ENCODE results near the gene DXO.

Gene DXO

DNA sequence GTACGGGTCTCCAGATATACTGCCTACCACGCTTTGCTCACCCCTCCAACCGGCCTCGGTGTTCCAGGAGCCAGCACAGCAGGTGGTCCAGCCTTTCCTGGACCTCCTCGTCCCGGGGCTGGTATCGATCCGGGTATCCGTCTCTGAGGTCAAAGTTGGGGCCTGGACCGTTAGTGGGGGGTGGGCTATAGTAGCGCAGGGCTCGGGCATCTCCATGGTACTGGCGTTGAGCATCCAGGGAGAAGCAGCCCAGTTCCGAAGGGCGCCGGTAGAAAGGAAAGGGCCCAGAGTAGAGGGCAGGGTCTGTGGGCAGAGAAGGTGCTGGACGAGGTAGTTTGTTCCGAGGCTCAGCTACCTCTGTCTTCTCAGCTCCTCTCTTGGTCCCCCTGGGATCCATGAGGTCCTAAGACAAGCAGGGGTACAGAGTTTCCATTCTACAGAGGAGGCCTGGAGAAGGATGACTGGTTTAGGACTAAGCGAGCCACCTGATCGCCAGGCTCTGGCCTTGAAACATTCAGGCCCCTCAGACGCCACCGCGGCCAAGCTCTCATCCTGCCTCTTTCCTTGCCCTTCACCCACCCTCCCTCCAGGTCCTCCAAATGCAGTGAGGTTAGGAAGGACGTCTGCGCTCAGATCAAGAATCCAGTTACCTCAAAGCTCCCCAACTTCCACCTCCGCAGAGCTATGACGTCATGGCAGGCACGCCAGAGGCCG is 502 bp downstream of the DXO start:
- TF ChIP-seq, protein P1, sequence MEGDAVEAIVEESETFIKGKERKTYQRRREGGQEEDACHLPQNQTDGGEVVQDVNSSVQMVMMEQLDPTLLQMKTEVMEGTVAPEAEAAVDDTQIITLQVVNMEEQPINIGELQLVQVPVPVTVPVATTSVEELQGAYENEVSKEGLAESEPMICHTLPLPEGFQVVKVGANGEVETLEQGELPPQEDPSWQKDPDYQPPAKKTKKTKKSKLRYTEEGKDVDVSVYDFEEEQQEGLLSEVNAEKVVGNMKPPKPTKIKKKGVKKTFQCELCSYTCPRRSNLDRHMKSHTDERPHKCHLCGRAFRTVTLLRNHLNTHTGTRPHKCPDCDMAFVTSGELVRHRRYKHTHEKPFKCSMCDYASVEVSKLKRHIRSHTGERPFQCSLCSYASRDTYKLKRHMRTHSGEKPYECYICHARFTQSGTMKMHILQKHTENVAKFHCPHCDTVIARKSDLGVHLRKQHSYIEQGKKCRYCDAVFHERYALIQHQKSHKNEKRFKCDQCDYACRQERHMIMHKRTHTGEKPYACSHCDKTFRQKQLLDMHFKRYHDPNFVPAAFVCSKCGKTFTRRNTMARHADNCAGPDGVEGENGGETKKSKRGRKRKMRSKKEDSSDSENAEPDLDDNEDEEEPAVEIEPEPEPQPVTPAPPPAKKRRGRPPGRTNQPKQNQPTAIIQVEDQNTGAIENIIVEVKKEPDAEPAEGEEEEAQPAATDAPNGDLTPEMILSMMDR (IDR thresholded peaks at IDR 0.05; ENCODE audit: low read depth, low read length, missing control alignments), result no peak

DNA sequence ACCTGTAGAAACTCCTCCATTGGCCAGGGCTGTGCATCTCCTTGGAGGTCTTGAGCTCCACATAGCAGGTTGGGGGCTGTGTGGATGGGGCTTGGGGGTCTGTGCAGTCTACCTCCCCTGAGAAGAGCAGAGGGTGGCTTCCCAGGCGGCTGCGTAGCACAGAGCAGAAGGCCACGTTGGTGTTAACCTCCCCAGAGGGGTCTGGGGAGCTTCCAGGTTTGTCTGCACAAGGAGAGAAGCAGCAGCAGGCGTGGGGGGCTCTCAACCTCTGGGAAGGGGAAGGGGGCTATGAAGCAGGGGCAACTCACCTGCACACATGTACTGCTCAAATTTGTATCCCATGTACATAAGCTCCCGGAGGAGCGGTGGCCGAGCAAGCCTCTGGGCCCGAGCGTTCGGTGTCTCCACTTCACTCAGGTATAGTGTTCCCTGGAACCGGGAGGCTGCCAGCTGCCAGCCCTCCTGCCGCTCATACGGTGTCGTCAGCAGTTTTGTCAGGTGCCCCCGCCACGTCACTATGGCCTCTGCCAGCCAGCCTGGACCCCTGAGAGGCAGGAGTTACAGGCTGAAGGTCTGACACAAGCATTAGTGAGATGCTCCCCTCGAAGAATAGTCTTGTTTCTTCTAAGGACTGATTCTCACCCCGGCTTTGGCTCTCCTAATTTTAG is 1.2 kb downstream of the DXO start:
- H3K4me3 ChIP-seq (replicated peaks; ENCODE audit: low read depth, low read length), result peak overlapping the region; percentile 75
- TF ChIP-seq, protein P1 (IDR thresholded peaks at IDR 0.05; ENCODE audit: low read depth, low read length, missing control alignments), result no peak
- no peak for DNase-seq (ENCODE audit: extremely low read depth, low read depth)

More for the DNA sequence above, 502 bp downstream of the DXO start:
- no peak for DNase-seq (ENCODE audit: extremely low read depth, low read depth)
- H3K4me3 ChIP-seq (replicated peaks; ENCODE audit: low read depth, low read length), result peak overlapping the region; percentile 75

DNA sequence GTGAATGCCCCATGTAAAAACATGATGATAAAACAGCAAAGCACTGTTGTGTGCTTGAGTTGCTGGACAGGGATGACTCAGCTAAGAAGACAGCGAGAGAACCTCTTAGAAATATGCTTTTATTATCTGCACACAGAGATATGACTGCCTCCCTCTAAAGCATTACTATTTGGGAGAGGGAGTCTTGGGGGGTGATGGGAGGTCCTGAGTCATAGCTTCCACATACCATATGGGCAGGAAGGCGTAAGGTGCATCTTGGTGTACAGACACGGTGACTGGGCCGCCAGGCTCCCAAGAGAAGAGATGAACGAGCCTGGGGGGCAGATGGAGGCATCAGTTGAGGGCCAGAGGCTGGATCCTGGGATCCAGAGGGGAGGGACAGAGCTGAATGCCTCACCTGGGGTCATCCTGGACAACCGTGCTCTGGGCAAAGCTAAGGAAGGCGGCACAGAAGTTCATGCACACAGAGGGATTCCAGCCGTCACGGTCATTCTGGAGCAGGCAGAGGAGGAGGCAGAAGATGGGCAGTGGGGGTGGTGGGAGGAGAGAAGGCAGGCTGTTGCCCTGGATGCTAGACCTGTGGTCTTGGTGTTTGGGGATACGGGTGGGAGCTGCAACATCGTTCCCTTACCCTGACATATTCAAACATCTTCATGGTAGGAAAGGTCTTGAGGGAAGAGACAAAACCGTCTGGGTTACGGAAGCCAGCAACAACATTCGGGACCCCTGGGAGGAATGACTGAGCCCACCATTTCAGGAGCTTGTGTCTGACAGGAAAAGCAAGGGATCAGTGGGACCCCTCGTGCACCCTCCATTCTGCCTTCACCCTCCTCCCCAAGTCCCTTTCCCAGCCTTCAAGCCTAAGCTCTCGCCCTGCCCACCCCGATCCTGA is 2.0 kb downstream of the DXO start:
- peak overlapping the region; percentile 75 for H3K4me3 ChIP-seq (replicated peaks; ENCODE audit: low read depth, low read length)

DNA sequence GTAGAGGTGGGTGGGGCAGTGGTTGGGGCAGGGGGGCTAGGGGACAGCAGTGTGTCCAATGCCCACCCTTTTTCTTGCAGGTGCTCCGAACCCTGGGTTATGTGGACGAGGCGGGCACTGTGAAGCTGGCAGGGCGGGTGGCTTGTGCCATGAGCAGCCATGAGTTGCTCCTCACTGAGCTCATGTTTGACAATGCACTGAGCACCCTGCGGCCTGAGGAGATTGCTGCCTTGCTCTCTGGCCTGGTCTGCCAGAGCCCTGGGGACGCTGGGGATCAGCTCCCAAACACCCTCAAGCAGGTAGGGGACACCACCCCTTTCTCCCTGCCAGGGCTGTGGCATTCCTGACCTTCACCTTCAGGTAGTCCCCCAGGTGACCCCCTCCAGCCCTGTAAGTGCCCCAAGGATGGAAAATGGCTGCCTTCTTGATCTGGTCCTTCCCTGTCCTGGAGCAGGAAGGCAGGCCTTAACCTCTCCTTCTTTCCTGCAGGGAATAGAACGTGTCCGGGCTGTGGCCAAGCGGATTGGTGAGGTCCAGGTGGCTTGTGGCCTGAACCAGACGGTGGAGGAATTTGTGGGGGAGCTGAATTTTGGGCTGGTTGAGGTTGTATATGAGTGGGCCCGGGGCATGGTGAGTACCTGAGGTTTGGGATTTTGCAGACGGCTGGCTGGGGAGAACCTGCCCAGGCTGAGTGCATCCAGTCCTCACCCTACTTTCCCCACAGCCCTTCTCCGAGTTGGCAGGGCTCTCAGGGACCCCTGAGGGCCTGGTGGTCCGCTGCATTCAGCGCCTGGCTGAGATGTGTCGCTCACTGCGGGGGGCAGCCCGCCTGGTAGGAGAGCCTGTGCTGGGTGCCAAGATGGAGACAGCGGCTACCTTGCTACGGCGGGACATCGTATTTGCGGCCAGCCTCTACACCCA is 2.9 kb downstream of the DXO start:
- TF ChIP-seq, protein P1 (IDR thresholded peaks at IDR 0.05; ENCODE audit: low read depth, low read length, missing control alignments), result no peak
- DNase-seq (ENCODE audit: extremely low read depth, low read depth), result no peak
- H3K4me3 ChIP-seq (replicated peaks; ENCODE audit: low read depth, low read length), result no peak overlapping the region

More for the DNA sequence above, 2.0 kb downstream of the DXO start:
- TF ChIP-seq, protein P1 (IDR thresholded peaks at IDR 0.05; ENCODE audit: low read depth, low read length, missing control alignments), result no peak
- DNase-seq (ENCODE audit: extremely low read depth, low read depth), result no peak

DNA sequence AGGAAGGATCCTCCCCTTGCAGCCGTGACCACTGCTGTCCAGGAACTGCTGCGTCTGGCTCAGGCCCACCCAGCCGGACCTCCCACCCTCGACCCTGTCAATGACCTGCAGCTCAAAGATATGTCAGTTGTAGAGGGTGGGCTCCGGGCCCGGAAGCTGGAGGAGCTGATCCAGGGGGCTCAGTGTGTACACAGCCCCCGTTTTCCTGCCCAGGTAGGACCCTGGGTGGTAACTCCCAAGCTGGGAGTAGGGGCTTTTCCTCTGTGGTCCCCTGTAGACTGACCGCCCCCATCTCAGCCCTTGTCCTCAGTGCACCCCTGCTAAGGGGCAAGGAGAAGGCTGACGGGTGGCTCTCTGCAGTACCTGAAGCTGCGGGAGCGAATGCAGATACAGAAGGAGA is 3.6 kb downstream of the DXO start:
- TF ChIP-seq, protein P1 (IDR thresholded peaks at IDR 0.05; ENCODE audit: low read depth, low read length, missing control alignments), result no peak
- DNase-seq (ENCODE audit: extremely low read depth, low read depth), result no peak
- no peak overlapping the region for H3K4me3 ChIP-seq (replicated peaks; ENCODE audit: low read depth, low read length)

DNA sequence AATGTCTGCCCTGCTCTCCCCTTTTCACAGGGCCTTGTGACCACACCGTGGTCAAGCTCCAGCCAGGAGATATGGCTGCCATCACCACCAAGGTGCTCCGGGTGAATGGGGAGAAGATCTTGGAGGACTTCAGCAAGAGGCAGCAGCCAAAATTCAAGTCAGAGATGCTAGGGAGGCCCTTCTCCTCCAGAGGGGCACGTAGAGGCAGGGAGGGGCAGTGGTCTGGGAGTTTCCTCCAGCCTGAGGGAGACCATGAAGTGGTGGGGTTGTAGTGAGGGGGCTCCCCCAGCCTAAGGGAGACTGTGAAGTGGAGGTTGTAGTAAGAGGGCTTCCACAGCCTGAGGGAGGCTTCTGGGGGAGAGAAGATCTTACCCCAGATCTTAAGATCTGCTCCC is 4.0 kb downstream of the DXO start:
- H3K4me3 ChIP-seq (replicated peaks; ENCODE audit: low read depth, low read length), result no peak overlapping the region
- TF ChIP-seq, protein P1 (IDR thresholded peaks at IDR 0.05; ENCODE audit: low read depth, low read length, missing control alignments), result no peak

More for the DNA sequence above, 4.0 kb downstream of the DXO start:
- DNase-seq (ENCODE audit: extremely low read depth, low read depth), result no peak

All from HFF-Myc (cell line).